RKO (cell line): ENCODE results near the gene SERTM1.
A peak's percentile ranks its signal among the peaks of the same experiment; 100 is the strongest.

Experiments used
- DNase-seq: peaks from one replicate; pipeline ENCODE4 v3.0.0-alpha.2; 2016; ENCODE audit warnings: low spot score

The SERTM1 gene

GRCh38 chr13:36673838-36674326, at the start of gene SERTM1:
TSS of gene SERTM1 (plus strand) at chr13:36674020. CDS start at chr13:36695079, 21,059 bp downstream.
- DNase-seq = no peak

GRCh38 chr13:36628377-36629056, 45.3 kb upstream of the SERTM1 start:
- no peak for DNase-seq

GRCh38 chr13:36629057-36629385, 44.8 kb upstream of the SERTM1 start:
- no peak for DNase-seq

GRCh38 chr13:36630181-36630803, 43.5 kb upstream of the SERTM1 start:
- no peak for DNase-seq

- no peak for DNase-seq
These were observed 34.2 kb upstream of the SERTM1 start for GRCh38 chr13:36639610-36640009.

- DNase-seq = no peak
These were observed 23.2 kb upstream of the SERTM1 start for GRCh38 chr13:36650611-36651010.

GRCh38 chr13:36665630-36666029, 8.2 kb upstream of the SERTM1 start:
- no peak for DNase-seq

- no peak for DNase-seq
These were observed 7.2 kb upstream of the SERTM1 start for GRCh38 chr13:36666477-36667229.

GRCh38 chr13:36668316-36668715, 5.5 kb upstream of the SERTM1 start:
- no peak for DNase-seq

- no peak for DNase-seq
These were observed 468 bp upstream of the SERTM1 start for GRCh38 chr13:36673352-36673751.

GRCh38 chr13:36674337-36675212, 755 bp downstream of the SERTM1 start:
- DNase-seq = no peak

- no peak for DNase-seq
These were observed 1.4 kb downstream of the SERTM1 start for GRCh38 chr13:36675213-36675536.

- no peak for DNase-seq
These were observed 7.1 kb downstream of the SERTM1 start for GRCh38 chr13:36680913-36681312.

- DNase-seq = no peak
These were observed 8.2 kb downstream of the SERTM1 start for GRCh38 chr13:36681894-36682624.

- DNase-seq = no peak
These were observed 9.9 kb downstream of the SERTM1 start for GRCh38 chr13:36683701-36684100.

GRCh38 chr13:36685927-36686326, 12.1 kb downstream of the SERTM1 start:
- peak; percentile 35 for DNase-seq

GRCh38 chr13:36696410-36697010, 22.7 kb downstream of the SERTM1 start:
- DNase-seq = no peak

GRCh38 chr13:36700170-36700569, 26.4 kb downstream of the SERTM1 start:
- DNase-seq = no peak

GRCh38 chr13:36706755-36707154, 32.9 kb downstream of the SERTM1 start:
- DNase-seq = no peak

- DNase-seq = no peak
These were observed 35.5 kb downstream of the SERTM1 start for GRCh38 chr13:36709136-36709890.
